AG09319 (cell line): ENCODE measurements around the gene NEDD4L.

Experiments
- DNase-seq: peaks from one replicate; pipeline ENCODE4 v3.0.0-alpha.2; 2010; ENCODE audit warnings: low read depth; ENCODE audit errors: extremely low read depth
- TF ChIP-seq, protein P1 (sequence below): IDR thresholded peaks from 2 replicates; pipeline ENCODE4 v1.5.1; 2011; ENCODE audit warnings: low read depth, mild to moderate bottlenecking, inconsistent platforms, low read length, moderate library complexity

The NEDD4L gene

DNA sequence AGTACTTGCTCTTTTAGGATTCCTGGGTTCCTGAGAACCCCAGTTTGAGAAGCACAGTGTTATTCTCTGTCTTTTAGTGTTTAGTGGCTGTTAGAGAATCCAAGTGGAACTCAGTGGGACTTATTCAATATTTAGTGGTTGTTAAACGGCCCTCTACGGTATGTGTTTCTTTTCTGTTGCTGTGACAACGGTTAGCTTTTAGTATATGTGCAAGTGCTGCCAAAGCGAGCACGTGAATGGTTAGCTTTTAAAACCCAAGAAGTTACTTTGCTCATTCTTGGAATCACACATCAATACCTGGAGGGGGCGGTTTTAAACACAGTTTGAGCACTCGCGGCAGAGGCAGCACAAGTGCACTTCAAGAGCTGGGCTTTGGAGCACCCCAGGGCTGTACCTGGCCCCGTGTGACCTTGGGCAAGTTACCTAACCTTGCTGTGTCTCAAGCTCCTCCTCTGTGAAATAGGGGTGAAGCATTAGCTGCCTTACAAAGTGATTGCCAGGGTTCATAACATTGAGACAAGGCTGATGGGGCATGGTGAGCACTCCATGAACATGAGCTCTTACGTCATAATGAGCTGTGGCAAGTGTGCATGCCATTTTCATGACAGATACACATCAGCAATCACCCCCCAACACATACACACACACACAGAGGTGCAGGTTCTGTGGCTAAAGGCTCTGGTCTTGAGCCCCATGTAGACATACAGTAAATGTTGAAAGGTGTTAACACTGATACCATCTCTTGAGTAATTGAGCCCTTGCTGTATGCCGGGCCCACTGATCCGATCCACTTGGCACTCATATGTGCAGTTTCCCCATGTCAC is 350.8 kb downstream of the NEDD4L start:
- DNase-seq = no peak
- TF ChIP-seq, protein P1, sequence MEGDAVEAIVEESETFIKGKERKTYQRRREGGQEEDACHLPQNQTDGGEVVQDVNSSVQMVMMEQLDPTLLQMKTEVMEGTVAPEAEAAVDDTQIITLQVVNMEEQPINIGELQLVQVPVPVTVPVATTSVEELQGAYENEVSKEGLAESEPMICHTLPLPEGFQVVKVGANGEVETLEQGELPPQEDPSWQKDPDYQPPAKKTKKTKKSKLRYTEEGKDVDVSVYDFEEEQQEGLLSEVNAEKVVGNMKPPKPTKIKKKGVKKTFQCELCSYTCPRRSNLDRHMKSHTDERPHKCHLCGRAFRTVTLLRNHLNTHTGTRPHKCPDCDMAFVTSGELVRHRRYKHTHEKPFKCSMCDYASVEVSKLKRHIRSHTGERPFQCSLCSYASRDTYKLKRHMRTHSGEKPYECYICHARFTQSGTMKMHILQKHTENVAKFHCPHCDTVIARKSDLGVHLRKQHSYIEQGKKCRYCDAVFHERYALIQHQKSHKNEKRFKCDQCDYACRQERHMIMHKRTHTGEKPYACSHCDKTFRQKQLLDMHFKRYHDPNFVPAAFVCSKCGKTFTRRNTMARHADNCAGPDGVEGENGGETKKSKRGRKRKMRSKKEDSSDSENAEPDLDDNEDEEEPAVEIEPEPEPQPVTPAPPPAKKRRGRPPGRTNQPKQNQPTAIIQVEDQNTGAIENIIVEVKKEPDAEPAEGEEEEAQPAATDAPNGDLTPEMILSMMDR = no peak

DNA sequence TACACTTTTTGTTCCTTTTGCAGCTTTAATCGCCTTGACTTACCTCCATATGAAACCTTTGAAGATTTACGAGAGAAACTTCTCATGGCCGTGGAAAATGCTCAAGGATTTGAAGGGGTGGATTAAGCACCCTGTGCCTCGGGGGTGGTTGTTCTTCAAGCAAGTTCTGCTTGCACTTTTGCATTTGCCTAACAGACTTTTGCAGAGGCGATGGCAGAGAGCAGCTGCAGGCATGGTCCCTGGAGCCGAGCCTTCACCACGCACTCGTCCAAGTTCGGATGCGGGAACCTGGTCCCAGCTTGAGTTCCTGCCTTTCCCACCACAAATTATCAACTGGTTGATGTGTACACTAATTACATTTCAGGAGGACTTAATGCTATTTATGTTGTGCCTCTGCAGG is 352.1 kb downstream of the NEDD4L start:
- no peak for DNase-seq

DNA sequence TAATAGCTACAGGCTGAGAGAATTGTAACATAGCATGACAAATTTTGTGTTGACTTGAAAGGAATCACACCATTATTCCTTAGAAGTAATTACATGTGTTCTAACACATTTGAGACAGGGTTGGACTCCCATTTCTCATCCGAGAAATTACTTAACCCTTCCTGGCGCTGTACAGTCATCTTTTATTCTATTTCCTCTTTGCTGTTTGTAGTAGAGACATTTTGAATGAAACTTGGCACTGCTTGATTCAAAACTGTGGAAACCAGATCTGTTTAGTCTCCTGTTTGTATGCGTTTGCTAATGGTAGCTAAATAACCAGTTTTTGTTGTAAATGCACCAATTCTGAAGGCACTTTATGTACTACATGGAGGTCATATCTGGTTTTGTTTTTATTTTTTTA is 352.9 kb downstream of the NEDD4L start:
- TF ChIP-seq, protein P1 = no peak
- DNase-seq = no peak

More for the DNA sequence above, 352.1 kb downstream of the NEDD4L start:
- TF ChIP-seq, protein P1 = no peak

DNA sequence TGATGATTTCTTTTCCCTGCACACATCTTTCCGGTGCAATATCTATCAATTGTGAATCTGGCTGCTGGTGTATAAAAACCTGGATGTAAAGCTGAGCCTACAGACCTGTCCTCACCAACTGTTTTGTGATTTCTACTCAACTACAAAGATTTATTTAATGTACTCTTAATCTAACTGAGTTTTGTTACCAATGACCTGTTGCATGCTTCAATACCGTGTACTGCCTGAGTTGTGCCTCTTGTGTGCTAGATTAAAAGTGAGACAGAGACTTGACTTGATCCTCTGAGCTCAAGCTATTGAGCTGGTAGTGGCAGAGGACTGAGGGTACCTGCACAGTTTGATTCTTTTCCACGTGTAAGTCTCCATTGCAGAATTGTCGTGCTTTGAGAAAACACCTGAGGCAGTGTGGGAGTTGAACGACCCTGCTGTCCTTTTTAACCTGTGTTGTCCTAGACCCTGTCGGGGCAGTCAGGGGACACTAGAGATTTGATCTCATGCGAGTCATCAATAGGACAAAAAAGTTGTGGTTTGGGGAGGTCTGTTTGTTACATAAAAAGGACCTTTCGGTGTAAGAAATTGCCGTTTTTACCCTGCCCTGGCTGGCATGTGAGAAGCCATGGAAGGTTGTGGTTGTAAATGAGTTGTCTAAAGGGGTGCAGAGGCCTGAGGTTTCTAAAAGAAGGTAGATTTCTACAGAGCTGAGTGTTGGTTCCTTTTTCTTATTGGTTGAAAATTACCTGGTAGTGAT is 353.5 kb downstream of the NEDD4L start:
- no peak for DNase-seq
- TF ChIP-seq, protein P1 = no peak

DNA sequence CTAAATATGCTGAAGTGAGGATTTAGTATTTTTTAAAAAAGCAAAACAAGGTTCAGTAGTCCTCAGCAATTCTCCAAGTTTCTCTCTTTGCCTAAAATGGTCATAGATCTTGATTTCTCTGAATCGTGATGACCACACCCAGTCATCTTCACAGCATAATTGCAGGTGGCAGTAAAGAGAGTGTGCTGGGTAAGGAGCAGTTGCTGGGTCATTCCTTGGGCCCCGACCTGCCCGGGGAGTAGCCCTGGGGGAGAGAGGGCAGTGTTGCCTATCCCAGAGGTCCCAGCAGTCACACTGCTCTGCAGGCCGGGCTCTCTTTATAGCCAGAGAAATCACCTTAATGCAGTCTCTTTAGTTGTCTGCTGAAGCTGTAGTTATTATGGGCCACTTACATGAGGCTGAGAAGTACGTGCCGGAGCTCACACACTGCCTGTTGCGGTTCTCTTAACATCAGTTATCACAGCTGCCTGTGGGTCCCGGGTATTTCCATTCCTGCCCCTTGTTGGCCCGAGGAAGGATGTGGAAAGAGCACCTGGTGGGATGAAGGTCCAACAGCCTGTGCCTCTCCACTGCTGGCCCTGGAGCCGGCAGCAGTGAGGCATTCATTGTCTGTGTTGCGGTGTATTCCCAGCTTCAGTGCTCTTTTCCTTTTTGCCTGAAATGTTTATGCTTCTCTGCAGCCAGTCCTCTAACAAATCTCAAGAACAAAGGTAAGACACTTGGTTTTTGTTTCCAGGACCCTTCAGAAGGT is 354.8 kb downstream of the NEDD4L start:
- no peak for DNase-seq
- TF ChIP-seq, protein P1 = no peak

DNA sequence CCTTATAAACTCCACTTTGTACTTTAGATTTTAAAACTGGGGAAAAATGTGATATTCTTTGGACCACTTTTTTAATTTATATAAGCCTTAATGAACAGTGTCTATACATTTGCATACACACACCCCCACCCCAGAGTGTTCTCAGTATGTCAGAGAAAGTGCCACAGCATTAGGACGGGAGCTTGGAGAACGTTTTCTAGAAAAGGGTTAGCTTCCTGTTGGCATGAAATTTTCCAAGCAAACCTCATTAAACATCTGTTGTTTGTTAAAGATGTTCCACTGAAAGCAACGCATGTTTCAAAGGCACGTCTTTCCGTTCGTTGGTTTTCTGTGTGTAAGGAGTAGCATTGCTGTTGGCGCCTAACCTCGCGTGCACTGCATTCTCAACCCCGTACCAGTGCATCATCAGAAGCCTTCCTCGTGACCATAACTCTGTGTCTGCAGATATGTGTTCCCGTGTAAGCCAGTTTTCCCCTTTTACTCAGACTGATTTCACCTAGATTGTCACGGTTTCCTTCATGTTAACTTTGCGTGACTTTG is 356.4 kb downstream of the NEDD4L start:
- peak; percentile 56 for DNase-seq
- TF ChIP-seq, protein P1 = no peak
